ENCODE results near the gene PCDHB2. TPM values are rescaled to one million over a fixed set of nuclear protein-coding genes. Genes with fewer than 3 reads are reported as not detected.
"Not testable (repeated sequence)": the region's sequence is repeated elsewhere in the genome, so short reads cannot be mapped to it uniquely, and the experiment has no call there.

PCDHB2 gene
- total and polyA plus RNA-seq, 2 of the 8 experiments (the other 6 are each of a cell fraction or from before 2014, with no cell fraction given), result 28.8 to 29.2 TPM

DNA sequence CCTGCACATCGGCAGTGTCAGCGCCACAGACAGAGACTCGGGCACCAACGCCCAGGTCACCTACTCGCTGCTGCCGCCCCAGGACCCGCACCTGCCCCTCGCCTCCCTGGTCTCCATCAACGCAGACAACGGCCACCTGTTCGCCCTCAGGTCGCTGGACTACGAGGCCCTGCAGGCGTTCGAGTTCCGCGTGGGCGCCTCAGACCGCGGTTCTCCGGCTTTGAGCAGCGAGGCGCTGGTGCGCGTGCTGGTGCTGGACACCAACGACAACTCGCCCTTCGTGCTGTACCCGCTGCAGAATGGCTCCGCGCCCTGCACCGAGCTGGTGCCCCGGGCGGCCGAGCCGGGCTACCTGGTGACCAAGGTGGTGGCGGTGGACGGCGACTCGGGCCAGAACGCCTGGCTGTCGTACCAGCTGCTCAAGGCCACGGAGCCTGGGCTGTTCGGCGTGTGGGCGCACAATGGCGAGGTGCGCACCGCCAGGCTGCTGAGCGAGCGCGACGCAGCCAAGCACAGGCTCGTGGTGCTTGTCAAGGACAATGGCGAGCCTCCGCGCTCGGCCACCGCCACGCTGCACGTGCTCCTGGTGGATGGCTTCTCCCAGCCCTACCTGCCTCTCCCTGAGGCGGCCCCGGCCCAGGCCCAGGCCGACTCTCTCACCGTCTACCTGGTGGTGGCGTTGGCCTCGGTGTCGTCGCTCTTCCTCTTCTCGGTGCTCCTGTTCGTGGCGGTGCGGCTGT lies 29.2 kb downstream of the PCDHB2 start:
- H3K79me2 ChIP-seq (ENCODE audit: control insufficient read depth in 1 of 2, insufficient read depth in 2 of 2, low read length in 2 of 2); H3K27me3 ChIP-seq (replicated peaks in 1 of 4; ENCODE audit: control insufficient read depth in 3 of 4, extremely low read depth in 1 of 4, insufficient read depth in 3 of 4, low read length in 3 of 4); H2BK5ac ChIP-seq (ENCODE audit: low read depth, low read length); H3K9me3 ChIP-seq (ENCODE audit: insufficient read depth in 2 of 2, low read depth in 1 of 2, low read length in 1 of 2); H2BK15ac ChIP-seq (ENCODE audit: low read length); H2BK120ac ChIP-seq (replicated peaks; ENCODE audit: low read depth, low read length); H4K20me1 ChIP-seq (replicated peaks in 1 of 2; ENCODE audit: control insufficient read depth in 1 of 2, insufficient read depth in 2 of 2, low read length in 2 of 2); H3K79me1 ChIP-seq (ENCODE audit: low read depth, low read length); H3K23ac ChIP-seq (ENCODE audit: insufficient read length); H2BK12ac ChIP-seq (ENCODE audit: low read depth, low read length); H2AFZ ChIP-seq (ENCODE audit: low read length); H2BK20ac ChIP-seq (ENCODE audit: low read length); H2AK5ac ChIP-seq (ENCODE audit: low read depth, low read length); H3K4me2 ChIP-seq (ENCODE audit: insufficient read depth in 1 of 2, low read depth in 2 of 2, low read length in 2 of 2); H3K23me2 ChIP-seq (ENCODE audit: low read depth, low read length); H4K5ac ChIP-seq (ENCODE audit: insufficient read length, low read depth, low read length); H3K14ac ChIP-seq (ENCODE audit: insufficient read length); H3K4me3 ChIP-seq (ENCODE audit: extremely low read depth in 1 of 4, insufficient read depth in 2 of 4, low read depth in 3 of 4, low read length in 4 of 4); H3K4me1 ChIP-seq (replicated peaks in 1 of 4; ENCODE audit: control insufficient read depth in 3 of 4, insufficient read depth in 4 of 4, low read length in 3 of 4); H3K36me3 ChIP-seq (ENCODE audit: control insufficient read depth in 2 of 4, insufficient read depth in 4 of 4, low read length in 3 of 4); H4K91ac ChIP-seq (replicated peaks; ENCODE audit: insufficient read length, low read length); H3K27ac ChIP-seq (ENCODE audit: low read depth, low read length); H3K56ac ChIP-seq (replicated peaks; ENCODE audit: insufficient read length, low read depth, low read length); H4K8ac ChIP-seq (ENCODE audit: extremely low read depth, insufficient read depth, low read length); DNase-seq (ENCODE audit: low read depth in 1 of 2, low spot score in 2 of 2); H3K4ac ChIP-seq (replicated peaks; ENCODE audit: insufficient read length, low read depth, low read length); FAIRE-seq; H3K9ac ChIP-seq (replicated peaks in 1 of 4; ENCODE audit: extremely low read depth in 1 of 4, low read depth in 3 of 4, low read length in 3 of 4); H3K18ac ChIP-seq (ENCODE audit: extremely low read depth, low read length): not testable (repeated sequence)
- POLR2A ChIA-PET (ENCODE audit: partially characterized antibody), result interaction anchor here (0.6 kb wide), 1 partner anchor 12 kb away, joined by 3 read pairs; no protein-coding TSS in a partner anchor
- 95% methylated on average over 4 of the region's 73 CpGs; no CpG with 5 or more reads in 1 of the 2 experiments for WGBS, 2 experiments (ENCODE audit: extremely low coverage in 1 of 2, insufficient coverage in 1 of 2, insufficient read length in 1 of 2, insufficient replicate concordance in 2 of 2, low coverage in 1 of 2, low lambda C conversion rate in 2 of 2, missing lambda C conversion rate in 1 of 2)
- CTCF ChIA-PET (ENCODE audit: partially characterized antibody), result interaction anchor here (0.6 to 3.3 kb wide), 9 partner anchors 12 to 386 kb away, joined by 3 to 21 read pairs (median 5); partner anchors contain the start of genes PCDHA4, PCDHB5 and PCDHB9
